Measurements from ENCODE around the gene DDX49.

Gene DDX49

GRCh38 chr19:18967358-18968146 lies 48.0 kb downstream of the DDX49 start:
- H3K36me3 Mint-ChIP-seq = no peaks in the 10 kb centered on the region
- no peak overlapping the region for H3K27ac Mint-ChIP-seq
- H3K4me1 Mint-ChIP-seq = no peaks in the 10 kb centered on the region
- no peaks in the 10 kb centered on the region for H3K9me3 Mint-ChIP-seq
- H3K4me3 Mint-ChIP-seq = no peak overlapping the region
- H3K27me3 Mint-ChIP-seq = no peaks in the 10 kb centered on the region

- Mint-ChIP-seq H3K4me1 (no peaks in the 10 kb centered on the region), H3K27me3 (no peaks in the 10 kb centered on the region)
These were observed 50.6 kb downstream of the DDX49 start for GRCh38 chr19:18969931-18970659.

GRCh38 chr19:18972301-18972811 lies 52.8 kb downstream of the DDX49 start:
- no peaks in the 10 kb centered on the region for H3K36me3 Mint-ChIP-seq
- no peaks in the 10 kb centered on the region for H3K4me1 Mint-ChIP-seq
- no peak overlapping the region for H3K4me3 Mint-ChIP-seq
- no peaks in the 10 kb centered on the region for H3K9me3 Mint-ChIP-seq
- no peaks in the 10 kb centered on the region for H3K27me3 Mint-ChIP-seq
- no peak overlapping the region for H3K27ac Mint-ChIP-seq

More at GRCh38 chr19:18969931-18970659, 50.6 kb downstream of the DDX49 start:
- no peak overlapping the region for H3K27ac Mint-ChIP-seq
- no peaks in the 10 kb centered on the region for H3K9me3 Mint-ChIP-seq
- no peak overlapping the region for H3K4me3 Mint-ChIP-seq
- no peaks in the 10 kb centered on the region for H3K36me3 Mint-ChIP-seq

GRCh38 chr19:18972851-18973250 lies 53.3 kb downstream of the DDX49 start:
- H3K9me3 Mint-ChIP-seq = no peaks in the 10 kb centered on the region
- no peak overlapping the region for H3K27ac Mint-ChIP-seq
- no peaks in the 10 kb centered on the region for H3K36me3 Mint-ChIP-seq
- no peaks in the 10 kb centered on the region for H3K27me3 Mint-ChIP-seq
- H3K4me1 Mint-ChIP-seq = no peaks in the 10 kb centered on the region
- H3K4me3 Mint-ChIP-seq = no peak overlapping the region

- no peak overlapping the region for H3K27ac Mint-ChIP-seq
These were observed 55.5 kb downstream of the DDX49 start for GRCh38 chr19:18975011-18975410.

GRCh38 chr19:18975869-18976268 lies 56.4 kb downstream of the DDX49 start:
- H3K36me3 Mint-ChIP-seq = no peaks in the 10 kb centered on the region
- H3K9me3 Mint-ChIP-seq = no peaks in the 10 kb centered on the region
- no peaks in the 10 kb centered on the region for H3K27me3 Mint-ChIP-seq
- H3K27ac Mint-ChIP-seq = no peak overlapping the region
- H3K4me3 Mint-ChIP-seq = no peak overlapping the region
- H3K4me1 Mint-ChIP-seq = no peaks in the 10 kb centered on the region

More at GRCh38 chr19:18975011-18975410, 55.5 kb downstream of the DDX49 start:
- Mint-ChIP-seq H3K4me1 (no peaks in the 10 kb centered on the region), H3K36me3 (no peaks in the 10 kb centered on the region), H3K4me3 (no peak overlapping the region), H3K27me3 (no peaks in the 10 kb centered on the region), H3K9me3 (no peaks in the 10 kb centered on the region)

Data from activated naive CD4-positive, alpha-beta T cell treated with anti-CD3 and anti-CD28 coated beads, Interleukin-2, amount 50 U/mL, for 24 hours (primary cell).